ENCODE results near the gene SMIM44.

- TF ChIP-seq EZH2 (IDR thresholded peaks at IDR 0.05; ENCODE audit: low read length, missing control alignments): no peak
- TF ChIP-seq, protein P1, sequence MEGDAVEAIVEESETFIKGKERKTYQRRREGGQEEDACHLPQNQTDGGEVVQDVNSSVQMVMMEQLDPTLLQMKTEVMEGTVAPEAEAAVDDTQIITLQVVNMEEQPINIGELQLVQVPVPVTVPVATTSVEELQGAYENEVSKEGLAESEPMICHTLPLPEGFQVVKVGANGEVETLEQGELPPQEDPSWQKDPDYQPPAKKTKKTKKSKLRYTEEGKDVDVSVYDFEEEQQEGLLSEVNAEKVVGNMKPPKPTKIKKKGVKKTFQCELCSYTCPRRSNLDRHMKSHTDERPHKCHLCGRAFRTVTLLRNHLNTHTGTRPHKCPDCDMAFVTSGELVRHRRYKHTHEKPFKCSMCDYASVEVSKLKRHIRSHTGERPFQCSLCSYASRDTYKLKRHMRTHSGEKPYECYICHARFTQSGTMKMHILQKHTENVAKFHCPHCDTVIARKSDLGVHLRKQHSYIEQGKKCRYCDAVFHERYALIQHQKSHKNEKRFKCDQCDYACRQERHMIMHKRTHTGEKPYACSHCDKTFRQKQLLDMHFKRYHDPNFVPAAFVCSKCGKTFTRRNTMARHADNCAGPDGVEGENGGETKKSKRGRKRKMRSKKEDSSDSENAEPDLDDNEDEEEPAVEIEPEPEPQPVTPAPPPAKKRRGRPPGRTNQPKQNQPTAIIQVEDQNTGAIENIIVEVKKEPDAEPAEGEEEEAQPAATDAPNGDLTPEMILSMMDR (conservative IDR thresholded peaks at IDR 0.05 in 1 of 2, IDR thresholded peaks at IDR 0.05 in 1 of 2; ENCODE audit: low read depth in 1 of 2, low read length in 2 of 2): no peak
Observed at GRCh38 chr19:3467437-3468198, 15.6 kb downstream of the SMIM44 start.
